SK-N-SH treated with all-trans-retinoic acid at 6 μM for 48 hours (cell line): ENCODE measurements around the gene TMUB2.

ENCODE experiments used
- ARNTL ChIP-seq: fragments of 450-650 bp; formaldehyde crosslinking; IDR thresholded peaks from 2 replicates; pipeline ENCODE4 v1.5.0; 2020; ENCODE audit warnings: low read depth, mild to moderate bottlenecking, moderate library complexity, borderline replicate concordance
- BACH2 ChIP-seq: fragments of 250-450 bp; sonication (Bioruptor Pico); IDR thresholded peaks from 2 replicates; pipeline ENCODE4 v1.9.0; 2021; ENCODE audit warnings: mild to moderate bottlenecking, borderline replicate concordance
- CREB5 ChIP-seq: fragments of 250-450 bp; sonication (Bioruptor Pico); IDR thresholded peaks from 2 replicates; pipeline ENCODE4 v1.5.1; 2020; ENCODE audit warnings: low read depth, mild to moderate bottlenecking, moderate library complexity
- CSRNP3 ChIP-seq: fragments of 250-450 bp; sonication (Bioruptor Pico); IDR thresholded peaks from 2 replicates; pipeline ENCODE4 v1.5.1; 2021; ENCODE audit warnings: mild to moderate bottlenecking, moderate library complexity
- POU6F1 ChIP-seq: fragments of 250-450 bp; sonication (Bioruptor Pico); IDR thresholded peaks from 2 replicates; pipeline ENCODE4 v1.8.0; 2021; ENCODE audit warnings: low read depth, mild to moderate bottlenecking, moderate library complexity, borderline replicate concordance
- PPARA ChIP-seq: fragments of 250-450 bp; sonication (Bioruptor Pico); IDR thresholded peaks from 2 replicates; pipeline ENCODE4 v1.5.0; 2020; ENCODE audit warnings: mild to moderate bottlenecking, borderline replicate concordance
- RARB ChIP-seq: fragments of 250-450 bp; sonication (Bioruptor Pico); IDR thresholded peaks from 2 replicates; pipeline ENCODE4 v1.8.0; 2021; ENCODE audit warnings: mild to moderate bottlenecking, moderate library complexity
- SNAI2 ChIP-seq: fragments of 250-450 bp; sonication (Bioruptor Pico); IDR thresholded peaks from 2 replicates; pipeline ENCODE4 v1.5.0; 2020; ENCODE audit warnings: mild to moderate bottlenecking, moderate library complexity
- TCF4 ChIP-seq: fragments of 250-450 bp; sonication (Bioruptor Pico); IDR thresholded peaks from 2 replicates; pipeline ENCODE4 v1.8.0; 2021; ENCODE audit warnings: mild to moderate bottlenecking, moderate library complexity, borderline replicate concordance
- TOX ChIP-seq: fragments of 250-450 bp; sonication (Bioruptor Pico); IDR thresholded peaks from 2 replicates; pipeline ENCODE4 v1.8.0; 2021; ENCODE audit warnings: mild to moderate bottlenecking, moderate library complexity, borderline replicate concordance
- TSHZ2 ChIP-seq: fragments of 250-450 bp; sonication (Bioruptor Pico); IDR thresholded peaks from 2 replicates; pipeline ENCODE4 v1.5.0; 2020; ENCODE audit warnings: mild to moderate bottlenecking, moderate library complexity
- ZFP3 ChIP-seq: fragments of 250-450 bp; sonication (Bioruptor Pico); IDR thresholded peaks from 2 replicates; pipeline ENCODE4 v1.5.0; 2020; ENCODE audit warnings: mild to moderate bottlenecking, moderate library complexity
- ZFP30 ChIP-seq: fragments of 450-650 bp; formaldehyde crosslinking; IDR thresholded peaks from 2 replicates; pipeline ENCODE4 v1.5.0; 2022; ENCODE audit warnings: mild to moderate bottlenecking, moderate library complexity
- ZNF70 ChIP-seq: fragments of 450-650 bp; formaldehyde crosslinking; IDR thresholded peaks from 2 replicates; pipeline ENCODE4 v1.5.0; 2020; ENCODE audit warnings: mild to moderate bottlenecking, moderate library complexity

- no peak for TF ChIP-seq POU6F1
- TF ChIP-seq RARB (CRISPR knock-in tag): no peak
- no peak for TF ChIP-seq CSRNP3 (CRISPR knock-in tag)
- no peak for TF ChIP-seq SNAI2 (CRISPR knock-in tag)
- no peak for TF ChIP-seq TCF4 (CRISPR knock-in tag)
- TF ChIP-seq PPARA (CRISPR knock-in tag): no peak
- TF ChIP-seq ZFP30 (CRISPR knock-in tag): no peak
- TF ChIP-seq BACH2: no peak
- TF ChIP-seq CREB5 (CRISPR knock-in tag): no peak
- TF ChIP-seq ZNF70 (CRISPR knock-in tag): no peak
- TF ChIP-seq ARNTL (CRISPR knock-in tag): no peak
- TF ChIP-seq TSHZ2 (CRISPR knock-in tag): no peak
- no peak for TF ChIP-seq TOX (CRISPR knock-in tag)
- no peak for TF ChIP-seq ZFP3 (CRISPR knock-in tag)
Observed at GRCh38 chr17:44170135-44170498, 16.7 kb upstream of the TMUB2 start.
